ENCODE data around the gene GATAD2B.

DNA sequence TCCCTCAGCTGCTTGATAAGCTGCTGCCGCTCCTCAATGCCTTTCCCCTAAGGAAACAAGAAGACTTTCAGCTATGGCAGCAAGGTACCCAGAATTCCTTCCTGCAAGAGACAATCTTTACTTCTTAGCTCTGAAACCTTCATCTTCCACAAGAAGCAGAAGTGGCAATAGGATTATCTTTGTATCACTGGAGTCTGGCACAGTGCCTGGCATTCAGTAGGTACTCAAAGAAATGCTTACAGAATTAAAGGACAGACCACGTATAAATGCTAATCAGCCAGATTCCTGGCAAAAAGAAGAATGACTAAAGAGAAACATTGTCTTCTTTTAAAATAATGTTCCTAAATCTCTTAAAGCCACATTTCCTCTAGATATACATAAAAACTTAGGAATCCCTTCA lies 103.9 kb downstream of the GATAD2B start:
- TF ChIP-seq MXI1 (IDR thresholded peaks at IDR 0.05; ENCODE audit: borderline replicate concordance, low read depth, low read length) (no peak), MAFK (IDR thresholded peaks at IDR 0.05; ENCODE audit: low read depth, low read length) (no peak), FOS (IDR thresholded peaks at IDR 0.05; ENCODE audit: low read depth, low read length) (no peak), POLR2A (IDR thresholded peaks at IDR 0.05; ENCODE audit: low read depth, low read length) (no peak), SMC3 (IDR thresholded peaks at IDR 0.05; ENCODE audit: low read depth, low read length) (no peak), RFX5 (IDR thresholded peaks at IDR 0.05; ENCODE audit: low read depth, low read length) (no peak), BHLHE40 (IDR thresholded peaks at IDR 0.05; ENCODE audit: low read depth, low read length) (no peak), RAD21 (IDR thresholded peaks at IDR 0.05; ENCODE audit: low read length) (no peak), CEBPB (IDR thresholded peaks at IDR 0.05; ENCODE audit: low read depth, low read length) (no peak), RCOR1 (IDR thresholded peaks at IDR 0.05; ENCODE audit: insufficient replicate concordance, low read length) (no peak)
- TF ChIP-seq, protein P1, sequence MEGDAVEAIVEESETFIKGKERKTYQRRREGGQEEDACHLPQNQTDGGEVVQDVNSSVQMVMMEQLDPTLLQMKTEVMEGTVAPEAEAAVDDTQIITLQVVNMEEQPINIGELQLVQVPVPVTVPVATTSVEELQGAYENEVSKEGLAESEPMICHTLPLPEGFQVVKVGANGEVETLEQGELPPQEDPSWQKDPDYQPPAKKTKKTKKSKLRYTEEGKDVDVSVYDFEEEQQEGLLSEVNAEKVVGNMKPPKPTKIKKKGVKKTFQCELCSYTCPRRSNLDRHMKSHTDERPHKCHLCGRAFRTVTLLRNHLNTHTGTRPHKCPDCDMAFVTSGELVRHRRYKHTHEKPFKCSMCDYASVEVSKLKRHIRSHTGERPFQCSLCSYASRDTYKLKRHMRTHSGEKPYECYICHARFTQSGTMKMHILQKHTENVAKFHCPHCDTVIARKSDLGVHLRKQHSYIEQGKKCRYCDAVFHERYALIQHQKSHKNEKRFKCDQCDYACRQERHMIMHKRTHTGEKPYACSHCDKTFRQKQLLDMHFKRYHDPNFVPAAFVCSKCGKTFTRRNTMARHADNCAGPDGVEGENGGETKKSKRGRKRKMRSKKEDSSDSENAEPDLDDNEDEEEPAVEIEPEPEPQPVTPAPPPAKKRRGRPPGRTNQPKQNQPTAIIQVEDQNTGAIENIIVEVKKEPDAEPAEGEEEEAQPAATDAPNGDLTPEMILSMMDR (conservative IDR thresholded peaks at IDR 0.05; ENCODE audit: low read depth, low read length), result no peak
- TF ChIP-seq, protein P2, sequence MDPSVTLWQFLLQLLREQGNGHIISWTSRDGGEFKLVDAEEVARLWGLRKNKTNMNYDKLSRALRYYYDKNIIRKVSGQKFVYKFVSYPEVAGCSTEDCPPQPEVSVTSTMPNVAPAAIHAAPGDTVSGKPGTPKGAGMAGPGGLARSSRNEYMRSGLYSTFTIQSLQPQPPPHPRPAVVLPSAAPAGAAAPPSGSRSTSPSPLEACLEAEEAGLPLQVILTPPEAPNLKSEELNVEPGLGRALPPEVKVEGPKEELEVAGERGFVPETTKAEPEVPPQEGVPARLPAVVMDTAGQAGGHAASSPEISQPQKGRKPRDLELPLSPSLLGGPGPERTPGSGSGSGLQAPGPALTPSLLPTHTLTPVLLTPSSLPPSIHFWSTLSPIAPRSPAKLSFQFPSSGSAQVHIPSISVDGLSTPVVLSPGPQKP (IDR thresholded peaks at IDR 0.05; ENCODE audit: borderline replicate concordance, low read depth, low read length), result no peak
